ENCODE data around the gene RETSAT. TPM values are rescaled to one million over a fixed set of nuclear protein-coding genes. Genes with fewer than 3 reads are reported as not detected.
A peak's percentile ranks its signal among the peaks of the same experiment; 100 is the strongest.

The RETSAT gene
- total RNA-seq, 1 experiment from 2014 or later, result 28.4 TPM

DNA sequence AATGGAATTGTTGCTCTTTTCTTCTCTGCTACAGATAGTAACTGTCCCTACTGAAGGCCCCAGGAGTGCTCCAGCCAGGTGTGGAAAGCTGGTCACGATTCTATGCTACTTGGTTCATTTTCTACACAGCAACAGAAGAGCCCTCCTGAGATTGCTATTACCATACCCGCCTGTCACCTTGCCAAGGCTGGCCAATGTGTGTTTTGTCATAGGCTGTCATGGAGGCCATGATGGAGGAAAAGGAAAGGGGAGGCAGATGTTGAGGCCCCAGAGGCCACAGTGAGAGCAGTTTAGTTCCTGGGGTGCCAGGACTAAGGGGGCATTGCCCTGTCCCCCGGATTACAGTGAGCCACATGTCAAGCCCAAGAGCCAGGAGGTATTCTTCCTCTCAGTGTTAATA is 1.2 kb upstream of the RETSAT start:
- POLR2A ChIA-PET (ENCODE audit: low non-redundant PET), result no interaction called here
- CTCF ChIA-PET, result no interaction called here
- H3K27ac ChIP-seq (ENCODE audit: low read depth, low read length, poor library complexity, severe bottlenecking), result peak overlapping the region; percentile 83
- peaks cover 8% of the 10 kb centered on the region for H3K36me3 ChIP-seq (ENCODE audit: insufficient read depth, low read length, poor library complexity, severe bottlenecking)
- no peaks in the 10 kb centered on the region for H3K27me3 ChIP-seq (replicated peaks; ENCODE audit: insufficient read depth, low read depth, low read length, poor library complexity)
- peak overlapping the region; percentile 76 for H3K4me3 ChIP-seq (ENCODE audit: low read depth, low read length, poor library complexity, severe bottlenecking)
- no peaks in the 10 kb centered on the region for H3K9me3 ChIP-seq (ENCODE audit: low read depth, low read length, poor library complexity, severe bottlenecking)
- H3K4me1 ChIP-seq (ENCODE audit: insufficient read depth, low read length, poor library complexity, severe bottlenecking), result peaks cover 5% of the 10 kb centered on the region
- DNase-seq (ENCODE audit: low spot score), result no peak
- TF ChIP-seq EZH2 (IDR thresholded peaks at IDR 0.05; ENCODE audit: borderline replicate concordance, low read depth, low read length, poor library complexity, severe bottlenecking) (no peak), CTCF (conservative IDR thresholded peaks at IDR 0.05; ENCODE audit: low read depth, low read length) (no peak)
- intact Hi-C loops (cut with micrococcal nuclease; ENCODE audit: unreplicated experiment), result no loop called here
- no TSS peak for BruUV-seq (replicated peaks)

DNA sequence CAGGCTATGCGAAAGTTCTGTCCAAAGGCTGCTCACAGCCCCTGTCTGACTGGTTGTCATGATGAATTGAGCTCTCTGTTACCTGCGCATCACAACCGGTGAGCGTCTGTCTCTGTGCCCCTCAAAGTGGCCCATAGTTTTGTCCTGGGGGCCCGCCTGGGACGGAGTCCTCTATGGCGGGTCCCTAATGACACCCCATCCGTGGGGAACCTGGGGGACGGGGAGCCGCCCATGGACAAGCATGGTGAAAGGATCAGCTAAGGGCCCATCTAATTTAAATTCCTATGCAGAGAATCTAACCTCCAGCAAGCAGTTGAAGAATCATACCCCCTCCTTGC is 714 bp upstream of the RETSAT start:
- TF ChIP-seq CTCF (conservative IDR thresholded peaks at IDR 0.05; ENCODE audit: low read depth, low read length) (no peak), EZH2 (IDR thresholded peaks at IDR 0.05; ENCODE audit: borderline replicate concordance, low read depth, low read length, poor library complexity, severe bottlenecking) (no peak)
- Histone ChIP-seq H3K36me3 (ENCODE audit: insufficient read depth, low read length, poor library complexity, severe bottlenecking) (peaks cover 8% of the 10 kb centered on the region), H3K4me1 (ENCODE audit: insufficient read depth, low read length, poor library complexity, severe bottlenecking) (peaks cover 5% of the 10 kb centered on the region), H3K27me3 (replicated peaks; ENCODE audit: insufficient read depth, low read depth, low read length, poor library complexity) (no peaks in the 10 kb centered on the region), H3K9me3 (ENCODE audit: low read depth, low read length, poor library complexity, severe bottlenecking) (no peaks in the 10 kb centered on the region), H3K4me3 (ENCODE audit: low read depth, low read length, poor library complexity, severe bottlenecking) (peak overlapping the region; percentile 76), H3K27ac (ENCODE audit: low read depth, low read length, poor library complexity, severe bottlenecking) (peak overlapping the region; percentile 83)
- ChIA-PET POLR2A (ENCODE audit: low non-redundant PET) (no interaction called here), CTCF (no interaction called here)
- BruUV-seq (replicated peaks), result TSS peak; percentile 58
- intact Hi-C loops (cut with micrococcal nuclease; ENCODE audit: unreplicated experiment), result no loop called here
- no peak for DNase-seq (ENCODE audit: low spot score)

GRCh38 chr2:85353876-85354285 is 447 bp downstream of the RETSAT start:
- POLR2A ChIA-PET (ENCODE audit: low non-redundant PET), result no interaction called here
- CTCF ChIA-PET, result no interaction called here
- intact Hi-C loops (cut with micrococcal nuclease; ENCODE audit: unreplicated experiment), result no loop called here
- Histone ChIP-seq H3K4me1 (ENCODE audit: insufficient read depth, low read length, poor library complexity, severe bottlenecking) (peaks cover 5% of the 10 kb centered on the region), H3K9me3 (ENCODE audit: low read depth, low read length, poor library complexity, severe bottlenecking) (no peaks in the 10 kb centered on the region), H3K27me3 (replicated peaks; ENCODE audit: insufficient read depth, low read depth, low read length, poor library complexity) (no peaks in the 10 kb centered on the region), H3K27ac (ENCODE audit: low read depth, low read length, poor library complexity, severe bottlenecking) (peak overlapping the region; percentile 66), H3K4me3 (ENCODE audit: low read depth, low read length, poor library complexity, severe bottlenecking) (peak overlapping the region; percentile 76), H3K36me3 (ENCODE audit: insufficient read depth, low read length, poor library complexity, severe bottlenecking) (peaks cover 18% of the 10 kb centered on the region)
- peak; percentile 15 for DNase-seq (ENCODE audit: low spot score)
- TF ChIP-seq CTCF (conservative IDR thresholded peaks at IDR 0.05; ENCODE audit: low read depth, low read length) (no peak), EZH2 (IDR thresholded peaks at IDR 0.05; ENCODE audit: borderline replicate concordance, low read depth, low read length, poor library complexity, severe bottlenecking) (no peak)
- TSS peak; percentile 78 for BruUV-seq (replicated peaks)

All from A673 (cell line).